GM19025 (cell line): ENCODE measurements around the gene SKAP2.

Experiments
- ATAC-seq: cut with Tn5 transposase; IDR thresholded peaks from one replicate; pipeline ENCODE4 v1.9.1; 2021; ENCODE audit warnings: mild to moderate bottlenecking, low read depth, moderate library complexity; ENCODE audit not compliant: unreplicated experiment

Gene SKAP2

DNA sequence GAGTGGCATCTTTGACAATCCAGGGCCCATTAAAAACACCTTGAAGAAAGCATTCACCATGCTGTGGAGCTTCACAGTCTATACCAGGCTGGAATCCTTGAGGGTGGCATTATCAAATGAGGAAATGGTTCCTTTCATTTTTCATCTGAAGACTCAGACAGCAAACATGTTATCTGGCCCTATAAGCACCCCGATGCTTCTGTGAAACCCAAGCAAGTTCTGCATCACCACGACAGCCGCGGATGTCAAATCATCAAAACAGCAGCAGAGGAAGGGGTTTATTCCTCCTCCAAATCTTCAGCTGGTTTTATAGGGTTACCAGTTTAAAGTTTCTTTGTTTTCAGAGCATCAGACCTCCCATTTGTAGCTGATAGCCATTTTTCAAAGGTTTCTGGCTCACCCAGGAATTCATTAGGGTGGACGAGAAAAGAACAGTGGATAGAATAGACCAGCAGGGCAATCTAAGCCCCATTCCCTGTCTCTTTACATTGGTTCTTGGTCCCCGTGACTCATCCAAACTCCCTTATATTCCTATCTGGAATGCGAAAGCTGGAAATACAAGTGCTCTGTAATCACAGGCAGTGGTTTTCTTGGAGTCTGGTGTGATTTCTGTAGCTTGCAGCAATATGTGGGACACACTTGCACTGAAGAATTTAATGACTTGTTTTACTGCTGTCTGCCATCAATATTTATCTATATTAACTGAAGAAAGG is 217.9 kb downstream of the SKAP2 start:
- ATAC-seq: no peak

DNA sequence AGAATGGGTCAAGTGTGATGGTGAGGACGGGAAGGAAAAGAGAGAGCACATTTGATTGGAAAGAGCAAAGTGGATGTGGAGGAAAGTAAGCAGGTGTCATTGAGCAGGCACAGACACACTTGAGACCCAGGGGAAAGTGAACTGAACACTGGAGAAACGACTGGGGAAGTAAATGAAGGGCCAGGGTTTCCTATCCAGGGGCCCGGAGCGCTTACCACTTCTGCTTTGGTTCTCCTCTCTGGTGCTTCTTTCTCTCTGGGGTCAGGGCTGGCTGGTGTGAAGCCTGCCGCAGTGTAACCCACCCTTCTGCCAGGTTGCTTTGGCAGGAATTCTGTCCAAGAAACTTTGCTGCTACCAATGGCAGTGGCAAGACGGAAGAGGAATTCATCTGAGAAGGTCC is 219.3 kb downstream of the SKAP2 start:
- no peak for ATAC-seq

DNA sequence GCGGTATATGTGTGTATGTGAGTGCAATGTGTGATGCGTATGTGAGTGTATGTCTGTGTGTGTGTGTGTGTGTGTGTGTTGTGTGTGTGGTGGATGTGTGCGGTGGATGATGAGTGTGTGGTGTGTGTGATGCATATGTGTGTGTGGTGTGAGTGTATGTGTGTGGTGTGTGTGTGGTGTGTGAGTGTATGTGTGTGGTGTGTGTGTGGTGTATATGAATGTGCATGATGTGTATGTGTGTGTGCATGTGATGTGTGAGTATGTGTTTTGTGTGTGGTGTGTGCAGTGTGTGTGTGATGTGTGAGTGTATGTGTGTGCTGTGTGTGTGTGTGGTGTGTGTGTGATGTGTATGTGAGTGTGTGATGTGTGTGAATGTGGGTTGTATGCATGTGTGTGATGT is 222.0 kb downstream of the SKAP2 start:
- ATAC-seq: no peak

DNA sequence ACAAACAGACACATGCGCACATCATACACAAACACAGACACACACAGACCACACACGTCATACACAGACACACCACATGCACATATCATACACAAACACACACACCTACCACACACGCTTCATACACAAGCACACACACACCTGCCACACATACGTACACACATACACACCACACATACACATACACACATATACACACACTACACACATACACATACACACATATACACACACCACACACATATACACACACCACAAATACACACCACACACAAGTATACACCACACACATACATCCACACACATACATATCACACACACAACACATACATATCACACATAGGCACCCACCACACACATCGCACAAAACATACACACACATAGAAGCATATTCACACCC is 224.7 kb downstream of the SKAP2 start:
- ATAC-seq: no peak

DNA sequence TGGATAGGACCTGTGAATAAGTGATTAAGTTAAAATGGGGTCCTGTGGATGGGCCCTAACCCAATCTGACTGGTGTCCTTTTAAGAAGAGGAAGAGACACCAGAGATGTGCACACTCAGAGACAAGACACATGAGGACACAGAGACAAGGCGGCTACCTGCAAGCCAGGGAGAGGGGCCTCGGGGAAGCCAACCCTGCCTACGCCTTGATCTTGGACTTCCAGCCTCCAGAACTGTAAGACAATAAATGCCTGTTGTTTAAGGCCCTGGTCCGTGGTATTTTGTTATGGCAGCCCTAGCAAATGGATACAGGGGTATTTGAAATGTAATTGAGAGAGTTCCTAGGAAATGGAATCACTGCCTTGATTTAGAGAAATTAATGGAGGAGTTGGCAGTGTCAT is 225.3 kb downstream of the SKAP2 start:
- no peak for ATAC-seq

DNA sequence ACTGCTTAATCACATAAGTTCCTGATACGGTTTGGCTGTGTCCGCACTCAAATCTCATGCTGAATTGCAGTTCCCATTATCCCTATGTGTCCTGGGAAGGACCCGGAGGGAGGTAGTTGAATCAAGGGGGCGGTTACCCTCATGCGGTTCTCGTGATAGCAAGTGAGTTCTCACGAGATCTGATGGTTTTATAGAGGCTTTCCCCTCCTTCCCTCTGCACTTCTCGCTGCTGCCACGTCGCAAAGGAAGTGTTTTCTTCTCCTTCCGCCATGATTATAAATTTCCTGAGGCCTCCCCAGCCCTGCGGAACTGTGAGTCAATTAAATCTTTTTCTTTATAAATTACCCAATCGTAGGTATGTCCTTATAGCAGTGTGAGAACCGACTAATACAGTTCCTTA is 226.2 kb downstream of the SKAP2 start:
- no peak for ATAC-seq

DNA sequence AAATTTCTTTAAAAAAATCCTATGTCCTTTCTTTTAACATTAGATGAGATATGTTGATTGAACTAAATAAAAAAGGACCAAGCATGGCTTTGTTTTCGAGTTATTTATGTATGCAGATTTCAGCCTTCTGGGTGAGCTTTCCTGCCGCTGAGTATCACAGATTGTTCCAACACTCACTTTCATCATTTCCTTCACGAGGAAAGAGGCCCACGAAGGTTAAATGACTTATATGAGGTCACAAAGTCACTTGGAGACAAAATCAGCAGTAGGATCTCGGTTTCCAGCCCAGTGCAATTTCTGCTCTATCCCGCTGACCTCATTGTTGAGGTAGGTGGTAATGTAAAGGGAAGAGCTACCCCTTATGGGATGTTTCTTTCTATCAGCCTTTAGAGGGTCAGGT is 226.8 kb downstream of the SKAP2 start:
- no peak for ATAC-seq

DNA sequence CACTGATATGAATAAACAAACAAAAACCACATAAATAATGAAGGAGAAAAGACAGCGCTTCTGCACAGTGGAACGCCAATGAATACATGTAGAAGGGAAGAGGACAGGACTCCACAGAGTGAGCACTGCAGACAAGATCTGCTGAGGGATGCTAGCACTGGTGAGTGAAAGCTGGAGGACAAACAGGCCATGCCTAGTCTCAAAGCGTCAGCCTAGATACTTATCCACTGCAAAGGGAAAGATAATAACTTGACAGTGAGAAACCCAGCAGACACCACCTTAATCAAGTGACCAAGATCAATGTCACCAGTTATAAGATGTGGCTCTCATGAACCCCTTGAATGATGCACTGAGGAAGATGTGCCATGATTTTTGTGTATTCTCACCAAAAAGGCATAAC is 227.6 kb downstream of the SKAP2 start:
- no peak for ATAC-seq

DNA sequence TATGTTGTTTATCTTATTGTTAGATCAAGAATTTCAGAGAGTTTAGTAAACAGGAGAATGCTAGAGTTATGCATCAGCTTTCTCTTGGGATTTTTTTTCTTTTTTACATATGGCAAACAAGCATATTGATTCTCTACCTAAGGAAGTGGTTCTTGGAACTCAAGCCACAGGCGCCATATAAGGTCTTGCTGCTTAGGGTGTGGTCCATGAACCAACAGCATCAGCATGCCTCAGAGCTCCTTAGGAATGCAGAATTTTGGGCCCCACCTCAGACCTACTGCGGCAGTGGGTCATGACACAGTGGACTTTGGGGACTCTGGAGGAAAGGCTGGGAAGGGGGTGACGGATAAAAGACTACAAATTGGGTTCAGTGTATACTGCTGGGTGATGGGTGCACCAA is 230.8 kb downstream of the SKAP2 start:
- ATAC-seq: no peak

DNA sequence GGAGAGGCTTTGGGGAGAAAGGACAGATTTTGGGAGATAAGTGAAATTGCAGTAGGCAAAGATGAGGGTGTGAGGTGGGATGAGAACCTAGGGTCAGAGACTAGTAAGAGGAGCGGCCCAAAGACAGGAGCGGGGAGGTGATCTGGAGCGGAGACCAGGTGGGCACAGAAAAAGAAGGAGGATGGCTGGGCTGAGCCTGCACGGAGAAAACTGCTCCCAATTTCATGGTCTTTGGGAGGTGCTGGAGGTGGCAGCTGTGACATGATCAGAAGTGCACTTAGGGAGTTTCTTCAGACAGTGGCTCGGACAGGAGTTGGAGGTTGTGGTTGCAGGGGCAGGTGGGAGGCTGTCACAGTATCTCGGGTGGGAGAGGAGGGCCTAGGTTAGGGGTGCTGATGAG is 232.8 kb downstream of the SKAP2 start:
- ATAC-seq: no peak

DNA sequence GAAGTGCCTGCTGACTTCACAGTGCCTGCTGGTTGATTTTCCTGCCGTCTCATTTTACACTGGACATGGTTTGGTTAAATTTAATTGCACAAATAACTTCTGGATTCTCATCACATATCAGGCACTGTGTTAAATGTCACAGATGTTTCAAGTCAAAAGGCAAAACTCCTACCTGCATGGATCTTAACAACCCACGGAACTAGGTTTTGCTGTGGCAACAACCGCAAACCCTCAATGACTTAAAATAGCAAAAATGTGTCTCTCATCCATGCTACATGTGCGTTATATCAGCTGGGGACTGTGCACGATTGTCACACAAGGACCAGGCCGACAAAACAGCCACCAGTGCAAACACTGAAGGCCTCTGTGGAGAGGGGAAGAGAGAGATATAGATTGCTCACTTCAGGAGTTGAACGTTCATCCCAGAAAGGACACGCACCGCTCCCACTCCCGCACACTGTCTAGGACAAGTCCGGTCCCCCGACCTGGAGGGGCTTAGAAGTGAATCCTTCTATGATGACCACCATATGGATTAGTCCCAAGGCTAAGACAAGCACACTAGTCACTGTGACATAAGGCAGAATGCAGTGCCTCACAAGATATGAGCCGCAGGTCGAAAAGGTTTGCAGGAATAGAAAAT is 233.3 kb downstream of the SKAP2 start:
- no peak for ATAC-seq

DNA sequence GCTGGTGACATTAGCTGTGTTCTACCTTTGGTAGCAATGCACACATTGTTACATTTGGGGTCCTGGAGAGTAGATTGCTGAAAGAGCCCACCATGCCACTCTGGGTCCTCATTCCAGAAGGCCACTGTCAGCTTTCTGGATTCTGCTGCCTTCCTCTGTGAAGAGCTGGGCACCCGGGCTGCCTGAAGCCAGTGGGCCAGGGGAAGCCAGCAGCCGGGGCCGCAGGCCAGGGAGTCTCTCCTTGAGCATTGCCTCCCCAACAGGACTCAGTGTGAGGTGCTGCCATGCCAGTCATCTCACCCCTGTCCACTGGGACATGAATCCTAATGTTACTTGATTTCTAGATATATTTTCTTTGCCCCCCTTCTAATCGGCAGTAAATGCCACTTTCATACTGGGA is 234.0 kb downstream of the SKAP2 start:
- no peak for ATAC-seq

DNA sequence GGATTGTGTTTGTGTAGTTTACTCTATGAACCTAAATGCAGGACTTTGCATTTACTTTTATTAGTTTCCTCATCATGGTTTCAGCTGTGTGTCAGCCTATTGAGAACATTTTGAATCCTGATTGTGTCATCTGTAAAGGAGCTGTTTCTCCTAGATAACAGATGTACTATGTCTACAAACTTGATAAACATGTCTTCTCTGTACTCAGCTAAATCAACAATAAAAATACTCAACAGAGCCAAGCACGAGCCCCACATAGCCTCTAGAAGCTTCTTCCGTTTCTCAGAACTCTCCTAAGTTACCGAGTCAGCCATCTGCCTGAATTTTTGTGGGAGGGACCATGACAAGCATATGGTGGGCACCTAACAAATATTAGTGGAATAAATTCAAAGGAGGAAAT is 234.7 kb downstream of the SKAP2 start:
- ATAC-seq: no peak

DNA sequence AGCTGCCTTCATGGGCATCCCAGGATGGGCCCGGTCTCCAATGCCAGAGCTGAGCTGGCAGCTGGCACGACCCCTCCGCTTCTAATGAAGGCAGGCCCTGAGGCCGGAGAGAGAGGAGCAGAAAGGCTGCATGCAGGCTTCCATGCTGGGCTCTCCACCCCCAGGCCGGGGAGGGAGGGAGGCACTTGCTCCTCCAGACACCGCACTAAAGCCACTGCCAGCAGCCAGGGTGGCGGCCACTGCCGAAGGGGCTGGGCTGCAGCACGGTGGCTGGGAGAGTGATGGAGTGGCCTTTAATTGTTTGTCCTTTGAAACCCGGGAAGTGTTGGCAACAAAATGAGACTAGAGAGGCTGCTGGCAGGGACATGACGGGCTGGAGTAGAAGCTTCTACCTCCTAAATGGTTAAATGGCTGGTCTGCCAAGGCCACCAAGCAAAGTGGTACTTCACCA is 236.5 kb downstream of the SKAP2 start:
- no peak for ATAC-seq

DNA sequence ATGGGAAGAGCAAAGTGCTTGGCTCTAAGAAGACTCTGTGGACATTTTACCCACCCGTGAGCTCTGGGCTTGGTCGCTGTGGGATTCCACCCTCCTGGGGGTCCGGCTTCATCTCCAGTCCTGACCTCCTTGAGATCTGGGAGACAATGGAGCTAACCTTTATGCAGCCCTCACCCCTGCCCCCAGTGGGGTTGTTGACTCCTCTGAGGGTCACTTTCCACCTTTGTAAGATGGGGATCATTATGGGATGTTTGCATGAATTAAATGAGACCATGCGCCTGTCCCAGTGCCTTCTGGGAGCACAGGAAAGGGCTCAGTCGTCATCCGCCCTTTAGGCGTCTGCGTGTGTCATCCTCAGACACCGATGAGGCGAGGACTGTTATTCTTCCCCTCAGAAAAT is 237.2 kb downstream of the SKAP2 start:
- ATAC-seq: no peak

DNA sequence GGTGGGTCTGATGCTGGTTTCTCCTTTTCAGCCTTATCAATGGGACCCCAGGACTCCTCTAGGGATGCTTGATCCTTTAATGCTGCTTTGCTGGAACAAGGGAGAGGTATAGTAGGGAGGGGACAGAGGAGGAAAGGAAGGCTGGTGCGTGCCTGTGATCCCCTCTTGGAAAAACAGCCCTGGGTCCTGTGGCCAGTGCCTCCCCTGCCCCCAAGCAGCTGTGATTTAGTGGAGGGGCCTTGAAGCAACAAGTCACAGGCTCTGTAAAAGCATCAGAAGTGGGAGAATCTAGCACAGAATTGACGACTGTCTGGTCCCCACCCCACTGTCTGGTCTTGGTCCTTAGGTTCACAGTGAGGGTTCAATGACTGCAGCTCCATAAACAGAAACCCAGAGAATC is 237.7 kb downstream of the SKAP2 start:
- no peak for ATAC-seq

DNA sequence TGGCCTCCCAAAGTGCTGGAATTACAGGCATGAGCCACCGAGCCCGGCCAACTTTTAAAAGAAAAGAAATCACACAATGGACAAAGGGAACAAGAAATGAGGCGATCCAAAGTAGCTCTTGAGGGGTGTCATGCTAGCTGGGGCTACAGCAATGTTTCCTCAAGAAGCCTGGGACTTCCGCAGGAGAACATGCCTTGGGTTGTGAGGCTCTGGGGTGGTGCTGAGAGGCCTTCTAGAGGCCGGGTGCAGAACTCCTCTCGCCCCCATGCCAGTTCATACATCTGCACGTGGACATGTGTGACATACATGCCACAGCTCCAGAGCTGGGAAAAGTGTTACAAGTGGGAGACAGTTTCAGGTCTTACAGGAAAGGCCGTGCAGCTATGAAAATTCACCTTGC is 238.2 kb downstream of the SKAP2 start:
- ATAC-seq: no peak

DNA sequence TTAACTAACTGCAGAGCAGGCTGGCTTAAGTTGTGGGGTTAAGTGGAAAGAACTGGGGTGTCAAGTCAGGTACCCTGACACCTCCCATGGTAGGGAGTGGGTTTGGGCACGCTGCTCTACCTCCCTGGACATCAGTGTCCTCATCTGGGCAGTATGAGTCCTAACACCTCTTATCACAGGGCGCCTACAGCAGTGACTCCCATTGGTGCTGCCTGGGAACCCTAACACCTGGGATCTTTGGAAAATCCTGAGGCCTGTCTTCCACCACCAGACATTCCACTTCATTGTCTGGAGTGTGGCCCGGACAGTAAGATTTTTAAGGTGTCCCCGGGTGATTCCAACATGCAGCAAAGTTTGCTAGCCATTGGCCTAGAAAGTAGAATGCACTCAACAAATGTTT is 239.1 kb downstream of the SKAP2 start:
- ATAC-seq: no peak

DNA sequence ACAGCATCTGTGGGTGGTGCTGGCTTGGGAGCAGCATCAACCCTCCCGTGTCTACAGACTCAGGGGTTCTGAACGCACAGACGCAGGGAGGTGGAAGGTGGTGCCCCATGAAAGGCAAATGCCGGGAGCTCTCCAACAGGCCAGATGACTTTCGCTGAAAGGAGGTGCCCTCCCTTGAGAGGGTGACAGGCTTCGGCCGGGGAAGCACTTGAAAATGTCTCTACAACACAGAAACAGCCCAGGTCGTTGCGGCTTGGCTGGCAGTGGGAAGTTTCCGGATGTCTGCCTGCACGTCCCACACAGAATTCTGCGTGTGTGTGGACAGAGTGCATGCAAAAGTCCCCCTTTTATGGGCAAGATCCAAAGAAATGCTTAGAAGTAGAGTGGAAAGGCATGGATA is 239.6 kb downstream of the SKAP2 start:
- no peak for ATAC-seq

DNA sequence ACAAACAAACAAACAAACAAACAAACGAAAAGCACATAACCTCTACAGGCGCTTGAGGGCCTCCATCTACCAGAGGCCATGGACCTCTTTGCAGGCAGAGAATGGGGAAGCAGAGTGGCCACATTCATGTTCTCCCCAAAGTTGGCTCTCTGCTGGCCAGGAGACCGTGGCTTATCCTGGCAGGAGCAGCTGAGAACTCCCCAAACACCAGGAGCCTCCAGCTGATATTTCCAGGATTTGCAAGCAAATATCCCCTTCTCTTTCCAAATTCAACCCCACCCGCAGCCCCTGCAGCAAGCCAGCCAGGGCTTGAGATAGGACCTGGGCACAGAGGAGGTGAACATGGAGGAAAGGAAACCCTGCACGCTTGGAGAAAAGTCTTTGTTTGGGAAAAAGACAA is 240.0 kb downstream of the SKAP2 start:
- ATAC-seq: no peak

DNA sequence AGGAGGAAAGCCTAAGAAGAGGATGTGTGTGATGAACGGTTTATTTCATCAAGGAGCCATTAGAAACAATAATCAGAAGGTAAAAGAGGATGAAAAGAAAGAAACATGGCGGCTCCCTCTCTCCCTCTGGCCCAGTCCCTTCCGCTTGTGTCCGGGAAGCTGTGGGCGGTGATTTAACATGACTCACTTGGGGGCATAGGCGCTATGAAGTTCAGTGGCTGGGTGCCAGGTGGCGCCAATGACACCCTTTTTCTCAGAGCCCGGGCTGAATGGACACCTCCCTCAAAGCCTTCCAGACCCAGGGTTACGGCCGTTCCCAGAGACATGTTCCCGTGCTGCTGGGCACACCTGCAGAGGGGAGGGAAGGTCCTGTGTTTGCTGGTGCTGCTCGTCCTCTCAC is 244.0 kb downstream of the SKAP2 start:
- ATAC-seq: no peak

DNA sequence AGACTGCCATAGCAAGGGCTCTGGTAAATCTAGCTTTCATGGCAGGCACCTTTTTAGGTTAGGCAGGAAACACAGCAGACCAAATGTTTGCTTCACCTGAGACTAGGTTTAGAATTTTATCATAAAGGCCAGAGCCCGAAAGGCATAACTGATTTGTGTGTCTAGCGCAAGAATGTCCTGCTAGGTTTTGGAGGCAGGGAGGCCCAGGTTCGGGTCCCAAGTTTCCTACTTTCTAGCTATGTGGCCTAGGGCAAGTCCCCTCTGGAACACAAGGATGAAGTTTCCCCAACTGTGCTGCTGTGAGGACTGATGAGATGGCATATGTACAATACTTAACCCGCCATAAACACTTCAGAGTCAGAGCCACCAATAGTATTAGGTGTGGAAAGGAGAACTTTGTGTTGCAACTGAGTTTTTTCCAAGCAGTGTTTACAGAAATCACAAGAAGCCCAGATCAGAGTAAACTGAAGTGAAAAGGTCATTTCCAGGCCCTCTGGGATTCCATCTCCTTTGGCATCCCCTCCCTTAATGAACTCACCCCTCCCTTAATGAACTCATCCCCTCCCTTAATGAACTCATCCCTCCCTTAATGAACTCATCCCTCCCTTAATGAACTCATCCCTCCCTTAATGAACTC is 244.9 kb downstream of the SKAP2 start:
- no peak for ATAC-seq
